DOHH2 (cell line): Measurements from ENCODE around the gene TCF20.

Experiments
- EZH2phosphoT487 ChIP-seq: fragments of 200-600 bp; sonication (generic); IDR thresholded peaks from 2 replicates; pipeline ENCODE4 v1.6.1; 2017; ENCODE audit warnings: borderline replicate concordance, mild to moderate bottlenecking, antibody characterized with exemption, low read length, moderate library complexity, mixed read lengths
- TF ChIP-seq, protein P1 (sequence below): fragments of 200-600 bp; sonication (generic); IDR thresholded peaks from one replicate; pipeline ENCODE4 v1.5.1; 2014; ENCODE audit warnings: antibody characterized with exemption, mild to moderate bottlenecking, low read depth, low read length; ENCODE audit not compliant: poor library complexity, severe bottlenecking

DNA sequence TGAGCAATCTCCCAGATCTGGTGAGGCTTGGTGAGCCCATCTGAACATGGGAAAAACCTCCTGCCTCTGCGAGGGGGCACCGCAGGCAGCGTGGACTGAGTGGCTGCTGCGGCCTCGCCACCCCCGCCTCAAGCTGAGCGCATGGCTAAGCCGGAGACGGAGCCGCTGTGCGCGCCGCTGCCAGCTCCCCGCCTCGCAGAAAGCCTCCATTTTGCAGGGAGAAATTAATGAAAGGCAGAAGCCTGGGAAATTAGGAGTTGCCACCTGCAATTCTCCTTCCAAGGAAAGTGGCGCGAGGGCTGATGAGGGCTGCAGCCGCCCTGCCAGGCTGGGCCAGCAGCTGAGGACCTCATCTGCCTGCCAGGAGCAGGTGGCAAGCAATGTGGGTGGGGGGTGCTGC is 35.6 kb upstream of the TCF20 start:
- TF ChIP-seq, protein P1, sequence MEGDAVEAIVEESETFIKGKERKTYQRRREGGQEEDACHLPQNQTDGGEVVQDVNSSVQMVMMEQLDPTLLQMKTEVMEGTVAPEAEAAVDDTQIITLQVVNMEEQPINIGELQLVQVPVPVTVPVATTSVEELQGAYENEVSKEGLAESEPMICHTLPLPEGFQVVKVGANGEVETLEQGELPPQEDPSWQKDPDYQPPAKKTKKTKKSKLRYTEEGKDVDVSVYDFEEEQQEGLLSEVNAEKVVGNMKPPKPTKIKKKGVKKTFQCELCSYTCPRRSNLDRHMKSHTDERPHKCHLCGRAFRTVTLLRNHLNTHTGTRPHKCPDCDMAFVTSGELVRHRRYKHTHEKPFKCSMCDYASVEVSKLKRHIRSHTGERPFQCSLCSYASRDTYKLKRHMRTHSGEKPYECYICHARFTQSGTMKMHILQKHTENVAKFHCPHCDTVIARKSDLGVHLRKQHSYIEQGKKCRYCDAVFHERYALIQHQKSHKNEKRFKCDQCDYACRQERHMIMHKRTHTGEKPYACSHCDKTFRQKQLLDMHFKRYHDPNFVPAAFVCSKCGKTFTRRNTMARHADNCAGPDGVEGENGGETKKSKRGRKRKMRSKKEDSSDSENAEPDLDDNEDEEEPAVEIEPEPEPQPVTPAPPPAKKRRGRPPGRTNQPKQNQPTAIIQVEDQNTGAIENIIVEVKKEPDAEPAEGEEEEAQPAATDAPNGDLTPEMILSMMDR = no peak
- TF ChIP-seq EZH2phosphoT487 = no peak
